Upper lobe of left lung (tissue), 4 donors: ENCODE results near the gene STK10.

Experiments used
- CTCF ChIP-seq, 6 experiments: fragments of 450-650 bp in 4 of 6; fragments of 200-600 bp in 2 of 6; sonication (generic) in 2 of 6; IDR thresholded peaks; one replicate each; pipeline ENCODE4 v1.5.1; 2016 to 2019; ENCODE audit warnings: antibody characterized with exemption in 6 of 6
- EP300 ChIP-seq, 4 donors: sonication (generic); formaldehyde crosslinking; IDR thresholded peaks; one replicate each; pipeline ENCODE4 v1.5.1; 2017; ENCODE audit warnings: antibody characterized with exemption in 4 of 4, control low read depth in 2 of 4
- POLR2A ChIP-seq, 4 donors: fragments of 450-650 bp; IDR thresholded peaks; one replicate each; pipeline ENCODE4 v1.5.1; 2016 to 2017; ENCODE audit warnings: antibody characterized with exemption in 4 of 4, mild to moderate bottlenecking in 2 of 4
- POLR2AphosphoS5 ChIP-seq, 2 donors: sonication (generic); formaldehyde crosslinking; IDR thresholded peaks; one replicate each; pipeline ENCODE4 v1.5.1; 2017; ENCODE audit warnings: antibody characterized with exemption in 2 of 2

DNA sequence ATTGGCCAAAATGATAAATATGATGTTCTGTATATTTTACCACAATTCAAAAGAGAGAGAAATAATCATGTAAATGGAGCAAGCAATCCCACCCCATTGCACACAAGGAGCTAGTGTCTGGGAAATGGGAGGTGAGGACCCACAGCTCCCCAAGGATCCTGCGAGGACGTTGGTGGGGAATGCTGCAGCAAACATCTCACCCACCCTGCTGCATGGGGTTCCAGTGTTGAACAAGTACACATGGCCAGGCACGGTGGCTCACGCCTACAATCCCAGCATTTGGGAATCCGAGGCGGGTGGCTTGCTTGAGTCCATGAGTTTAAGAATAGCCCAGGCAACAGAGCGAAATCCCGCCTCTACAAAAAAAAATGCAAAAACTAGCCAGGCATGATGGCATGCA, 29.0 kb downstream of the STK10 start:
- TF ChIP-seq CTCF (IDR thresholded peaks at IDR 0.05) (no peak), POLR2AphosphoS5 (IDR thresholded peaks at IDR 0.05) (no peak), POLR2A (IDR thresholded peaks at IDR 0.05) (no peak), EP300 (IDR thresholded peaks at IDR 0.05) (no peak)
